Cardiac muscle cell (in vitro differentiated cells and primary cell): ENCODE results near the gene OR3A2. TPM values are rescaled to one million over a fixed set of nuclear protein-coding genes. Genes with fewer than 3 reads are reported as not detected.
A peak's percentile ranks its signal among the peaks of the same experiment; 100 is the strongest.
"Not testable (repeated sequence)": the region's sequence is repeated elsewhere in the genome, so short reads cannot be mapped to it uniquely, and the experiment has no call there.

ENCODE experiments used
- DNase-seq, 2 donors: peaks; one replicate each; pipeline versions ENCODE4 v3.0.0 to v3.0.0-alpha.2; 2010 to 2017; ENCODE audit warnings: low read depth in 1 of 2, low spot score in 1 of 2
- H3K27ac ChIP-seq: fragments of 200-600 bp; sonication (generic); 2 replicates; pipeline ENCODE4 v1.5.1; 2016
- H3K27me3 ChIP-seq: fragments of 200-600 bp; sonication (generic); 2 replicates; pipeline ENCODE4 v1.6.0; 2016; ENCODE audit warnings: control low read depth
- H3K36me3 ChIP-seq: fragments of 200-600 bp; sonication (generic); 2 replicates; pipeline ENCODE4 v1.5.1; 2016; ENCODE audit warnings: control low read depth
- H3K4me1 ChIP-seq: fragments of 200-600 bp; sonication (generic); 2 replicates; pipeline ENCODE4 v1.8.1; 2017; ENCODE audit warnings: low read depth, mild to moderate bottlenecking, mixed run types
- H3K4me3 ChIP-seq: fragments of 200-600 bp; sonication (generic); 2 replicates; pipeline ENCODE4 v1.5.1; 2016; ENCODE audit warnings: mild to moderate bottlenecking
- H3K9me3 ChIP-seq: fragments of 200-600 bp; sonication (generic); 2 replicates; pipeline ENCODE4 v1.5.1; 2017; ENCODE audit warnings: low read depth, mild to moderate bottlenecking, control low read depth
- polyA plus RNA-seq: library from polyadenylated mRNA; unstranded; fragments of >200 nt; fragmentation: Nextera tagmentation; extraction: Ambion mirVana; gene quantifications from 2 replicates; pipeline ENCODE4 v1.2.1, GENCODE V29; 2016
- total RNA-seq: library from RNA; depleted of rRNA; stranded (reverse); fragments of >200 nt; gene quantifications from 2 replicates; pipeline ENCODE4 v1.2.3, GENCODE V29; 2016
- TF ChIP-seq, protein P1 (sequence below): IDR thresholded peaks from 2 replicates; pipeline ENCODE4 v1.5.1; 2012; ENCODE audit warnings: low read depth, mild to moderate bottlenecking, low read length

Gene OR3A2
- total RNA-seq (not detected in 2 replicates), polyA plus RNA-seq (not detected in 2 replicates)

DNA sequence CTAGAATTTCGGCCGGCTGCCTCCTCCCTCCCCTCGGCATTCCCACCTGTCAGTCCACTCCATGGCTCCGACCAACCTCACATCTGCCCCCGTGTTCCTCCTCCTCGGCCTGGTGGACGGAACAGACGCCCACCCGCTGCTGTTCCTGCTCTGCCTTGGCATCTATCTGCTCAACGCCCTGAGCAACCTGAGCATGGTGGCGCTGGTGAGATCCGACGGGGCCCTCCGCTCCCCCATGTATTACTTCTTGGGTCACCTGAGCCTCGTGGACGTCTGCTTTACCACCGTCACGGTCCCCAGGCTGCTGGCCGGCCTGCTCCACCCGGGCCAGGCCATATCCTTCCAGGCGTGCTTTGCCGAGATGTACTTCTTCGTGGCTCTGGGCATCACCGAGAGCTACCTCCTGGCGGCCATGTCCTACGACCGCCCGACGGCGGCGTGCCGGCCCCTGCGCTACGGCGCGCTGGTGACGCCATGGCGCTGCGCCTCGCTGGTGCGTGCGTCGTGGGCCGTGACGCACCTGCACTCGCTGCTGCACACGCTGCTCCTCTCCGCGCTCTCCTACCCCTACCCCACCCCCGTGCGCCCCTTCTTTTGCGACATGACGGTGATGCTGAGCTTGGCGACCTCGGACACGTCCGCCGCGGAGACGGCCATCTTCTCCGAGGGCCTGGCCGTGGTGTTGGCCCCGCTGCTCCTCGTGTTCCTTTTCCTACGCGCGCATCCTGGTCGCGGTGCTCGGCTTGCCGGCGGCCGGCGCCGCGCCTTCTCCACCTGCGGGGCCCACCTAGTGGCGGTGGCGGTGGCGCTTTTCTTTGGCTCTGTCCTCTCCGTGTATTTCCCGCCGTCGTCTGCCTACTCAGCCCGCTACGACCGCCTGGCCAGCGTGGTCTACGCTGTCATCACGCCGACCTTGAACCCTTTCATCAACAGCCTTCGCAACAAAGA lies at the start of gene OR3A2:
Gene OR3A2 (minus strand): TSS at position 440 of the 948 bp plus-strand sequence.
- no peak for DNase-seq
- TF ChIP-seq, protein P1, sequence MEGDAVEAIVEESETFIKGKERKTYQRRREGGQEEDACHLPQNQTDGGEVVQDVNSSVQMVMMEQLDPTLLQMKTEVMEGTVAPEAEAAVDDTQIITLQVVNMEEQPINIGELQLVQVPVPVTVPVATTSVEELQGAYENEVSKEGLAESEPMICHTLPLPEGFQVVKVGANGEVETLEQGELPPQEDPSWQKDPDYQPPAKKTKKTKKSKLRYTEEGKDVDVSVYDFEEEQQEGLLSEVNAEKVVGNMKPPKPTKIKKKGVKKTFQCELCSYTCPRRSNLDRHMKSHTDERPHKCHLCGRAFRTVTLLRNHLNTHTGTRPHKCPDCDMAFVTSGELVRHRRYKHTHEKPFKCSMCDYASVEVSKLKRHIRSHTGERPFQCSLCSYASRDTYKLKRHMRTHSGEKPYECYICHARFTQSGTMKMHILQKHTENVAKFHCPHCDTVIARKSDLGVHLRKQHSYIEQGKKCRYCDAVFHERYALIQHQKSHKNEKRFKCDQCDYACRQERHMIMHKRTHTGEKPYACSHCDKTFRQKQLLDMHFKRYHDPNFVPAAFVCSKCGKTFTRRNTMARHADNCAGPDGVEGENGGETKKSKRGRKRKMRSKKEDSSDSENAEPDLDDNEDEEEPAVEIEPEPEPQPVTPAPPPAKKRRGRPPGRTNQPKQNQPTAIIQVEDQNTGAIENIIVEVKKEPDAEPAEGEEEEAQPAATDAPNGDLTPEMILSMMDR, result no peak
- H3K27ac ChIP-seq, result no peak within 1 kb of the TSS
- no peaks in the 10 kb centered on the region for H3K4me1 ChIP-seq
- no peak within 1 kb of the TSS for H3K4me3 ChIP-seq
- no peaks in the 10 kb centered on the region for H3K36me3 ChIP-seq
- H3K9me3 ChIP-seq, result no peaks in the 10 kb centered on the region
- H3K27me3 ChIP-seq, result no peaks in the 10 kb centered on the region

DNA sequence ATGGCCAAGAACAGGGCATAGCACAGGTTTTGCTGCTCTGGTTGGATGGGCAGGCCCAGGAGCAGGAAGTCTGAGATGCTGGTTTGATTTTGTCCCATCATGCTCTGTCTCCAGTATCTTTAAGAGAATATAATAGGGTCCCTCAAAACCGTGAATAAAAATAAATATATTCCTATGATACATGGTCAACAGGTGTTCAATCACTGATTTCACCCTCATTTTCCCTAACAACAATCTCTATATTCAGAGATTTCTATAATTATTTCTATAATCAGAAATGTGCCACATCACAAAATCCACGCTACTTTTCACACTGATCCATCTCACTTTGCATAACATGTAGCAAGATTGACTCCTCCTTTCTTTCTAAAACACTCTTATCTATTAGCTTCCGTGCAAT lies 47.6 kb upstream of the OR3A2 start, which contains the start of gene OR1E2:
Gene OR1E2 (minus strand): TSS at position 101 of the 400 bp plus-strand sequence. CDS start 0 bp downstream, at position 101.
- no peak within 1 kb of the TSS for H3K27ac ChIP-seq
- TF ChIP-seq, protein P1, result no peak
- H3K36me3 ChIP-seq, result no peaks in the 10 kb centered on the region
- no peaks in the 10 kb centered on the region for H3K4me1 ChIP-seq
- no peaks in the 10 kb centered on the region for H3K9me3 ChIP-seq
- DNase-seq, result no peak
- H3K27me3 ChIP-seq, result no peaks in the 10 kb centered on the region
- no peak within 1 kb of the TSS for H3K4me3 ChIP-seq

DNA sequence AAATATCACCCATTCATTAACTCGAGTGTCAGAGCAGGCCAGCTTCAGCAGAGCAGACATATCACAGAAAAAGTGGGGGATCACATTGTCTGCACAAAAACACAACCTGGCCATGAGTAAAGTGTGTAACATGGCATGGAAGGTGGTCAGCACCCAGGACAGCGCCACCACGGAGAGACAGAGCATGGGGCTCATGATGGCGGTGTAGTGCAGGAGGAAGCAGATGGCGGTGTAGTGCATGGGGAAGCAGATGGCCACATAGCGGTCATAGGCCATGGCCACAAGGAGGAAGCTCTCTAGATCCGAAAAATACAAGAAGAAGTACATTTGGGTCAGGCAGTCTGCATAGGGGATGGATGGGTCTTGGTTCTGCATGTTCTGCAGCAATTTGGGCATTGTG lies 47.1 kb upstream of the OR3A2 start:
- not testable (repeated sequence) for H3K27me3 ChIP-seq, H3K4me1 ChIP-seq, H3K9me3 ChIP-seq, H3K36me3 ChIP-seq, H3K4me3 ChIP-seq, H3K27ac ChIP-seq
- DNase-seq, result peak in 1 of 2 donors; percentile 12

DNA sequence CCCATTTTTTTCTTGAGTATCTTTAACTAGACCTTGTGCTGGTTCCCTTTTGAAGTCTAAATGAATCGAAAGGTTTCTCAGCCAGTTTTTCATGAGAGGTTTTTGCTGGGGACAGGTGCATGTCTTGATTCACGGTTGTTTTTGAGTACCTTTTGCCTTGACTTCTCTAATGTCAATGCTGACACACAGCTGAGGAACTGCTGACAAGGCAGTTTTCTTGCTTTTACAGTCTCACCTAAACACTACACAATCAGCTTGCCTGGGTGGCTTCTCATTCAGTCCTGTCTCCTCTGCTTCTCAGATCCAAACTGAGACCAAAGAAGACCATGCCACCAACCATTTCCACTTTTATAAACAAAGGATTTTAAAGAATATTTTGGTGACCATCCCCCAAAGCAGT lies 32.1 kb upstream of the OR3A2 start:
- no peaks in the 10 kb centered on the region for H3K27me3 ChIP-seq
- no peaks in the 10 kb centered on the region for H3K9me3 ChIP-seq
- DNase-seq, result no peak
- no peaks in the 10 kb centered on the region for H3K36me3 ChIP-seq
- H3K27ac ChIP-seq, result no peak overlapping the region
- no peak overlapping the region for H3K4me3 ChIP-seq
- TF ChIP-seq, protein P1, result no peak
- no peaks in the 10 kb centered on the region for H3K4me1 ChIP-seq

DNA sequence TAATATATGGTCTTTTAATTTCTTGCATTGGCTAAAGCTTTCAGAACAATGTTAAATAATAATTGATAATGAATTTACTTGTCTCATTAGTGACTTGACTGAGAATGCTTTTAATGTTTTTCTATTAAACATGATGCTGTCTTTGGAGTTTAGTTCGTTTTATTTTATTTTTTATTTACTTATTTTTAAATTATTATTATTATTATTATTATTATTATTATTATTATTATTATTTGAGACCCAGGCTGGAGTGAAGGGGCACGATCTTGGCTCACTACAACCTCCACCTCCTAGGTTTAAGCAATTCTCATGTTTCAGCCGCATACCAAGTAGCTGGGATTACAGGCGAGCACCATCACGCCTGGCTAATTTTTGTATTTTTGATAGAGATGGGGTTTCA lies 29.5 kb upstream of the OR3A2 start:
- no peak for DNase-seq
- Histone ChIP-seq H3K4me1 (no peaks in the 10 kb centered on the region), H3K4me3 (no peak overlapping the region), H3K36me3 (no peaks in the 10 kb centered on the region), H3K27me3 (no peaks in the 10 kb centered on the region), H3K27ac (no peak overlapping the region), H3K9me3 (no peaks in the 10 kb centered on the region)
- TF ChIP-seq, protein P1, result no peak

DNA sequence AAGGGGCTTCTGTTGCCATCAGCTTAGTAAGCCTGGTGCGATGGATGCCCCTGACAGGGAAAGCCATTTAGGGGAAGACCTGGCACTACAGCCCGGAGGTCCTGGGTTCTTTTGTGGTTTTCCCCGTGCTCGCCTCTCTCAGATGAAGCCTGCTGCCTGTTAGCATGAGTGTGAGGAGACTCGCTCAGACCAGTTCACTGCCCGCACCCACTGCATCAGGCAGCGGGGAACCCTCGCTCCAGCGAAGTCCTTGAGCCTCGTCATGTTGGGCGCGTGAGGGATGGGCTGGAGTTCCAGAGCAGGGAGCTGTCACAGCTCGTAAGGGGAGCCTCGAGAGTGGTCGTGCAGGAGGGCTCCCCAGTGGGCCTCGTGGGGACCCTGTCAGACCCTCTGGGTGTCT lies 26.1 kb upstream of the OR3A2 start:
- H3K27me3 ChIP-seq, H3K36me3 ChIP-seq, H3K9me3 ChIP-seq, H3K4me3 ChIP-seq, H3K4me1 ChIP-seq, DNase-seq, H3K27ac ChIP-seq: not testable (repeated sequence)
